K562 (cell line): ENCODE data around the gene MAGI1. TPM values are rescaled to one million over a fixed set of nuclear protein-coding genes. Genes with fewer than 3 reads are reported as not detected.

Source experiments
- ELK3 ChIP-seq: fragments of 450-650 bp; formaldehyde crosslinking; IDR thresholded peaks from 2 replicates; pipeline ENCODE4 v1.4.0; 2020; ENCODE audit warnings: mild to moderate bottlenecking
- HMBOX1 ChIP-seq: sonication (generic); IDR thresholded peaks from 2 replicates; pipeline ENCODE4 v1.6.1; 2016
- NFXL1 ChIP-seq: fragments of 450-650 bp; formaldehyde crosslinking; IDR thresholded peaks from 2 replicates; pipeline ENCODE4 v1.4.0; 2021; ENCODE audit warnings: mild to moderate bottlenecking
- PATZ1 ChIP-seq: fragments of 250-450 bp; sonication (Bioruptor Pico); IDR thresholded peaks from 2 replicates; pipeline ENCODE4 v1.5.0; 2020; ENCODE audit warnings: mild to moderate bottlenecking, borderline replicate concordance
- SNRNP70 ChIP-seq: fragments of 200-400 bp; formaldehyde crosslinking; optimal IDR thresholded peaks from 2 replicates; pipeline ENCODE3; 2017; ENCODE audit warnings: low read depth, low read length
- TEAD2 ChIP-seq: fragments of 450-650 bp; IDR thresholded peaks from 2 replicates; pipeline ENCODE4 v1.6.1; 2016; ENCODE audit warnings: missing genetic modification characterization, control low read depth, missing compliant biosample characterization
- TSHZ1 ChIP-seq: fragments of 250-450 bp; sonication (Bioruptor Pico); IDR thresholded peaks from 2 replicates; pipeline ENCODE4 v1.4.0; 2020; ENCODE audit warnings: mild to moderate bottlenecking, moderate library complexity
- ZNF583 ChIP-seq: fragments of 250-450 bp; sonication (Bioruptor Pico); IDR thresholded peaks from 2 replicates; pipeline ENCODE4 v1.4.0; 2020
- polyA plus RNA-seq, 8 experiments: library from polyadenylated mRNA; depleted of rRNA in 4 of 8; stranded (reverse) in 5 of 8; unstranded in 3 of 8; fragments of >200 nt; fragmentation: Nextera tagmentation in 2 of 8; fragmentation: Illumina TruSeq in 1 of 8; extraction: Ambion mirVana in 2 of 8; extraction: Trizol in 1 of 8; gene quantifications; 2 replicates each; pipeline versions ENCODE4 v1.2.1 to v1.2.3, GENCODE V29; 2011 to 2014; ENCODE audit warnings: inconsistent platforms in 1 of 8, missing spikeins in 1 of 8
- total RNA-seq, 7 experiments: library from RNA; depleted of rRNA in 6 of 7; stranded (reverse); fragments of >200 nt in 6 of 7; fragmentation: Illumina TruSeq in 2 of 7; extraction: Trizol in 2 of 7; gene quantifications; 2 replicates each; pipeline versions ENCODE4 v1.2.1 to v1.2.3, GENCODE V29; 2011 to 2021; ENCODE audit warnings: low replicate concordance in 1 of 7

Gene MAGI1
- total and polyA plus RNA-seq, 9 of the 15 experiments (the other 6 are each of a cell fraction or from before 2014, with no cell fraction given): 7.8 to 59.4 (median 43.2) TPM

- TF ChIP-seq ELK3 (CRISPR knock-in tag): no peak
- no peak for TF ChIP-seq HMBOX1
- no peak for TF ChIP-seq PATZ1 (CRISPR knock-in tag)
- TF ChIP-seq TSHZ1 (CRISPR knock-in tag): no peak
- no peak for TF ChIP-seq TEAD2 (tag)
- TF ChIP-seq ZNF583: no peak
- no peak for TF ChIP-seq SNRNP70
- no peak for TF ChIP-seq NFXL1 (CRISPR knock-in tag)
Observed at GRCh38 chr3:66038384-66038725, 363 bp downstream of the MAGI1 start (continued).
